ENCODE data around the gene COMMD1.
"Not testable (repeated sequence)": the region's sequence is repeated elsewhere in the genome, so short reads cannot be mapped to it uniquely, and the experiment has no call there.

COMMD1 gene

GRCh38 chr2:61924895-61925663 lies 19.6 kb downstream of the COMMD1 start:
- DNase-seq (ENCODE audit: low spot score), result no peak

- DNase-seq (ENCODE audit: low spot score), result no peak
These were observed 21.3 kb downstream of the COMMD1 start for GRCh38 chr2:61926531-61927477.

GRCh38 chr2:61928826-61929461 lies 23.5 kb downstream of the COMMD1 start:
- DNase-seq (ENCODE audit: low spot score), result no peak

- DNase-seq (ENCODE audit: low spot score), result no peak
These were observed 31.6 kb downstream of the COMMD1 start for GRCh38 chr2:61937098-61937497.

GRCh38 chr2:61937886-61938285 lies 32.4 kb downstream of the COMMD1 start:
- DNase-seq (ENCODE audit: low spot score), result no peak

- DNase-seq (ENCODE audit: low spot score), result no peak
These were observed 33.0 kb downstream of the COMMD1 start for GRCh38 chr2:61938511-61938910.

- DNase-seq (ENCODE audit: low spot score), result no peak
These were observed 37.8 kb downstream of the COMMD1 start for GRCh38 chr2:61943251-61943650.

GRCh38 chr2:61946666-61947065 lies 41.2 kb downstream of the COMMD1 start:
- no peak for DNase-seq (ENCODE audit: low spot score)

- no peak for DNase-seq (ENCODE audit: low spot score)
These were observed 43.4 kb downstream of the COMMD1 start for GRCh38 chr2:61948661-61949457.

GRCh38 chr2:61949458-61949713 lies 43.9 kb downstream of the COMMD1 start:
- peak; percentile 51 for DNase-seq (ENCODE audit: low spot score)

GRCh38 chr2:61949714-61950560 lies 44.5 kb downstream of the COMMD1 start:
- DNase-seq (ENCODE audit: low spot score), result peak; percentile 35

- peak; percentile 15 for DNase-seq (ENCODE audit: low spot score)
These were observed 45.3 kb downstream of the COMMD1 start for GRCh38 chr2:61950571-61951315.

GRCh38 chr2:61951881-61952280 lies 46.4 kb downstream of the COMMD1 start:
- DNase-seq (ENCODE audit: low spot score), result no peak

- no peak for DNase-seq (ENCODE audit: low spot score)
These were observed 46.8 kb downstream of the COMMD1 start for GRCh38 chr2:61952288-61952687.

GRCh38 chr2:61954856-61955255 lies 49.4 kb downstream of the COMMD1 start:
- DNase-seq (ENCODE audit: low spot score), result not testable (repeated sequence)

- DNase-seq (ENCODE audit: low spot score), result no peak
These were observed 54.2 kb downstream of the COMMD1 start for GRCh38 chr2:61959381-61960293.

GRCh38 chr2:61961231-61961901 lies 55.9 kb downstream of the COMMD1 start:
- DNase-seq (ENCODE audit: low spot score), result no peak

- no peak for DNase-seq (ENCODE audit: low spot score)
These were observed 56.9 kb downstream of the COMMD1 start for GRCh38 chr2:61962095-61962984.

Data from pons (tissue), 1 donor.